HS-27A (cell line): Measurements from ENCODE around the gene NOVA2.

Experiments used
- DNase-seq: peaks from one replicate; pipeline ENCODE4 v3.0.0-alpha.2; 2012; ENCODE audit warnings: low read depth, missing footprints

Gene NOVA2

DNA sequence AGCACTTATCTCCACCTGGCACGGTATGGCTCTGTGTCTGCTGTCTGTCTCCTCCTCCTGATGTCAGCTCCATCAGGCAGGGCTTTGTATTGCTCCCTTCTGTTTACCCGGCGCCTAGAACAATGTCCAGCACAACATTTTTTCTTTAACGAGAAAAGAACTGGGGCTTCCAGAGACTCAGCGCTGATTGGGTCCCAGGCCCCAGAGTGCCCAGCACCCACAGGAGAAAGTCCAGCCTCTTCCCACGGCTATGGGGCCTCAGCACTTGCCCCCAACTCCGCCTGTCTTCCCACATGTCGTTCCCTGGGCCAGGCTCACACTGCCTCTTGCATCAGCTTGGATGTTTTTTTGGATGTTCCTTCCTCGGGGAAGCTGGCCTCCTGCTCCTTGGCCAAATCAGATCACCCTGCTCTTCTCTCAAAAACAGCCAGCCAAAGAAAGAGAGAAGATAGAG, 78.1 kb downstream of the NOVA2 start:
- DNase-seq: no peak

DNA sequence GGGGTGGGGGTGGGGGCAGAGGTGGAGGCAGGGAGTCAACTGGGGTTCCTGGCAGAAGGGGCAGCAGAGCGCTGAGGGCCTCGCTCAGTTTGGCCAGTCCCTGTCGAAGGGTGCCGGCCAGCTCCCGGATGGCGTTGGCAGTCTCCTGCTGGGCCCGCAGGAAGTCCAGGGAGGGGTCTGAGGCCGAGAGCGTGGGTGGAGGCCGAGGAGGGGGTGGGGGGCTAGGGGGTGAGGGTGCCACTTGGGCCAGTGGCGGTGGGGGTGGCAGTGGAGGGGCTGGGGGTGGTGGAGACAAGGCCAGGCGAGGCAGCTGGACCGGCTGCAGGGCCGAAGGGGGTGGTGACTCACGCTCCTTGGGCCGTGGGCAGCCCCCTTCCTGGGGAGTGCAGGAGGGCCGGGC, 82.8 kb downstream of the NOVA2 start:
- DNase-seq: no peak

DNA sequence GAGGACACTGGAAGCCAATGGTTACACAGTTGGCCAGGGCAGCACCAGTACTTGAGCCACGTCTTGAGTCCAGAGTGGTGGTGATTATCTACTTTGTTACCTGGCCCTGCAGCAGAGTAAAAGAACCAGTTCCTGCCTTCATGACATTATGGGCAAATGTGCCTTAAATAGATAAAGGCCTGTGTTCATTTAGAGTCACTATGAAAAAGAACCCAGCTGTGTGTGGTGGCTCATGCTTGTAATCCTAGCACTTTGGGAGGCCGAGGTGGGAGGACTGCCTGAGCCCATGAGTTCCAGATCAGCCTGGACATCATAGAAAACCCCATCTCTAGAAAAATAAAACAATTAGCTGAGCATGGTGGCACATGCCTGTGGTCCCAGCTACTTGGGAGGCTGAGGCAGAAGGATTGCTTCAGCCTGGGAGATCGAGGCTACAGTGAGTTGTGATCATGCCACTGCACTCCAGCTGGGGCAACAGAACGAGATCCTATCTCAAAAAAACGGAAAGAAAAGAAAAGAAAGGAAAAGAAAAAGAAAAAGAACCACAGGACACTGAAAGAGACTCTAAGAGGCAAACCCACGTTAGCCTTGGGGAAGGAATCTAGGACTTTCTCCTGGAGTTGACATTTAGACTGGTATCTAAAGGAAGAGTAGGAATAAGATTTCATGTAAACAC, 84.3 kb downstream of the NOVA2 start:
- DNase-seq: no peak

DNA sequence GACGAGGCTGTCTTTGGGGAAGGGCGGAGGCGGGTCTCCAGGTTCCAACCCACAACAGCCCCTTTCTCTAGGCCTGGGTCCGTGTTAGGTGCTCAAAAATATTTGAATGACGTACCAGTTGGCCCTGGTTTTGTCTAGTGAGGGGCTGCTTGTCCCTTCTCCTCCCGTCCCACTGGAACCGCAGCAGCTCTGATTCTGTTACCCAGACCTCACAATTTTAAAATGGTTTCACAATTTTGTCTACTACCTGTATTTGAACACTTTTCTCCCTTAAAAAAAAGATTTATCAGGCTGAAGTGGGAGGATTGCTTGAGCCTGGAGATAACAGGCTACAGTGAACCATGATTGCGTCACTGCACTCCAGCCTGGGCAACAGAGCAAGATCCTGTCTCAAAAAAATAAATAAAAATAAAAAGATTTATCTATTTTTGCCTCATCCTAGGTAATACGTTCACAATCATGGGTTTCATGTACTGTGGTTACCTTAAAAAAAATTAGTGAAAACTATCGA, 86.4 kb downstream of the NOVA2 start:
- DNase-seq: no peak

DNA sequence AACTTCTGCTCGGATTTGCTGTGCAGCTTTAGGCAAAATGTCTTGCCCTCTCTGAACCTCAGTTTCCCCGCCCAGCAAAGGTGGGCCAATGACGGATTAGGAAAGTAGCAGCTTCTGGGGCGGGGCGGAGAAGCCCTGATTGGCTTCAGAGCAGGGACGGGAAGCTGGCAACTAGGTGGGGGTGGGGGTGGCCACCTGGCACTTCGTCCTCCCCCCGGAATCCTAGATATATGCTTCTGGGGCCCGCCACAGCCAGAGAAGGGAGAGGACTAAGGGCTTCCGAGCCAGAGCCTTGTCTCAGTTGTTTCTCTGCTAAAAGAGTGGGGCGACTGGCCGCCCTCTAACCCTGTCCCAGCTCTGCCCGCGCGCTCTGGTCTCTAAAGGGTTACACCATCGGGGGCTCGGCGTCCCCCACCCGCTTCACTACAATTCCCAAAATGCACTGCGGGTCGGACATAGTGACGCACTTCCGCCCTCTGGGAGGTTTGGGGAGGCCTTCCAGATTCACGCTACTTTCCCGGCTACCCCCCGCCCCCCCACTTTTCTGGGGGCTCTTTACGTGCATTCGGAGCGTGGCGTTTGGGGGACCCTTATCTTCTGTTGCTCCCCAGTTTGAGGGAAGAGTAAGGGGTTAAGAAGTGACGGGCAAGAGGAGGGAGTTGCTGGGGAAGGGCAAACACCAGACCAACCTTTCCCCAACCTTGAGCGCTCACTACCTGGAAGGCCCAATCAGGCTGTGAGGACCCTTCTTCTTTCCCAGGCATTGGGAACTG, 87.1 kb downstream of the NOVA2 start:
- peak; percentile 92 for DNase-seq

DNA sequence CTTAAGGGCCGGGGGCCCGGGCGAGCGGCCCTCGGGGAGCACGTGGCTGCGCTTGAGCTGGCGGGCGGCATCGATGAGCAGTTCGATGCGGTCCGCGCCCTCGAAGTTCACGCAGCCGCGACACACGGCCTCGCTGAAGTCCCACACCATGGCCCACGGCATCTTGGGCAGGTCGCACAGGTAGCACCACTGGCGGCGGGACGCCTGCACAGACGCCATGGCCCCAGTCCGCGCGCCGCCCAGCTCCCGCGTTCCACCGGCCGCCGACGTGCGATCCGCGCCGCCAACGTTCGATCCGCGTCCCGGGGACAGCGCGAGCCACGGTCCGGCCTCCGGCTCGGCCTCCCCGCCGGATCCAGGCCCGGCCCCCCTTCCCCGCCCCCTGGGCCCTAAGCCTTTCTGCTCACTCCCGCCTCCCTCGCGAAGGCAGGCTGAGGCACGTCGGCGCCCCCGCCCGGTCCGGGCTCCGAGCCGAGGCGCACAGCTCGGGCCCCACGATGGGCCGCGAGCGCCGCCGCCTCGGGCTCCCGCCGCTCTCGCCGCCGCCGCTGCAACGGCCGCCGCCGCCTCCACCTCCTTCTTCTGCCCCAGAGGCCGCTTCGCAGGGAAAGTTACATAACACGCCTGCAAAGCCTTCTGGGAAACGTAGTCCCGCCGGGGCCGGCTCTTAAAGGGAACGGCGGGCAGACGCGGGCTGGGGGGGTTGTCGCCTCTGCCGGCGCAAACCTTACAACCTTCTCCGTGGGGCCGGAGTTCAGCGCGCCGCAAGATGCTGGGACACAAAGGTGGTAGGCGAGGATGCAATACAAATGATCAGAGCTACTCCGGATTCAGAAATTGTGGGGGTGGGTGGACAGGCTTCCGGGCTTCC, 87.9 kb downstream of the NOVA2 start, which contains the start of gene IRF2BP1:
TSS of gene IRF2BP1 (minus strand) at position 586 of the 871 bp plus-strand sequence. CDS start at position 219, 367 bp downstream.
- DNase-seq: peak; percentile 72

DNA sequence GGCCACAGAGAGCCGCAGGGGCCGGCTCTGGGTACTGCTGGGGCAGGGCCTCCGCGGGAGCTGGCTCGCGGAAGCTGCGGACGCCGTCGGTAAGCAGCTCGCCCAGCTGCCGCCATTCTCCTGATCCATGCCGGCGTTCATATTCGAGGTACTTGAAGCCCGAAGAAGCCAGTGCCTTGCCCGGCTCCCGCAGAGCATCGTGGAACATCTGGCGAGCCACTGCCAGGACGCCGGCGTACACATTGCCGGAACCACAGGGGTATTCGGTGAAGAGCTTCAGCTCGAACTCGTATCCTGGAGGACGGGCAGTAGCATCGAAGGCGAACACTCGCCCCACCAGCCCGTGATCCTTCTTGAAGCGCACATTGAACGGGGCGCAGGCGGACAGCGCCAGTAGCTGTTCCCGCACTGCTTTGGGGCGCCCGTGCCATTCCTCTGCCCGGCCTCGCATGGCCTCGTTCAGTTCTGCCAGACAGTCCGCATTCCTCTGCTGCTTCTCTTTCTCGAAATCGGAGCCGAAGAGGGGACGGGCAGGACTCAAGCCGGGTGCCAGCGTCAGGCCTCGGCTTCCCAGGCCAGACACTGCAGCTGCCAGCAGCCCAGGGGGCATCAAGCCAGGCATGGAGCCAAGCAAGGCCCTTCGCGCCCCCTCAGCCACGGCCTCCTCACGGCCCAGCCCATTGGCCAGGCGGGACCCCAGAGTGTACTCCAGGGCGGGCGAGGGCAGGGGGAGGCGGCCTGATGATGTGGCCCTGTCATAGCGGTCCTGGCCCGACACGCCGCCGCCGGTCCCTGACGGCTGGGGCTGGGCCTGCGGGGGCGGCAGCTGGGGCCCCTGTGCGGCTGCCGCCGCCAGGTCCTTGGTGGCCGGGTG, 88.7 kb downstream of the NOVA2 start:
- no peak for DNase-seq

DNA sequence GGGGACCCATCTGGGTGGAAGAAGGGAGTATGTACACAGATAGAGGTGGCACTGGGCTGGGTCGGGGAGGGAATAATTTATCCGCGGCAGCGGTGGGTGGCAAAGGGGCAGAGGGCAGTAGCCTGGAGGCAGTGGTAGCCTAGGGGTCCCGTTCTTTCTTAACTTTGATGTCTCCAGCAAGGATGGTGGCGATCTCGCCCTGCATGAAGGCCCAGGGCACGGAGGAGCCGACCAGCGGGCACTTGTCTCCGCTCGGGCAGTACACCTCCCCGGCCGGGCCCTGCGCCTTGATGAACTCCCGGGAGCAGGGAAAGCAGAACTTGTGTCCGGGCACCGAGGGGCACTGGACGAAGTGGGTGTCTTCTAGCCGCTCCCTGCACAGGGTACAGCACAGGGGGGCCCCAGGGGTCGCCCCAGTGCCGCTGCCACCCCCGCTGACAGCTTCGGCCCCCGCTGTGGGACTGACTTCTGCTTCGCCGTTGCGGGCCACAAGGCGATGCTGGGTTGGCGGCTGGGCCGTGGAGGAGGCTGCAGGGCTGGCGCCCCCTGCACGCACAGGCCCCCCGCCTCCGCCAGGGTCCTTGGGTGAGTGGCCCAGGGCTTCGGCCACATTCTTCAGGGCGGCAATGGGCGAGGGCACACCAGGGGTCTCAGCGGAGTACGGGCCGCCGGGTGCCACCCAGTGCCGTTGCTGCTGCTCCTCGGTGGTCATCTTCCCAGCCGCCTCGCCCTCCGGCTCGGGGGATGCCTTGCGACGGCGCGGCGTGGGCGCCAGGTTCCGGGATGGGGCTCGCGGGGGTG, 89.6 kb downstream of the NOVA2 start:
- no peak for DNase-seq
